Stomach (tissue), 9 donors: ENCODE results near the gene MT1A. TPM values are rescaled to one million over a fixed set of nuclear protein-coding genes. Genes with fewer than 3 reads are reported as not detected.

Experiments used
- DNase-seq, 2 donors: peaks; one replicate each; pipeline versions ENCODE4 v3.0.0 to v3.0.0-alpha.2; 2013 to 2019
- H3K27ac ChIP-seq, 5 donors: fragments of 200-600 bp in 4 of 5; sonication (generic) in 4 of 5; one replicate each; pipeline ENCODE4 v1.5.1; 2013 to 2019; ENCODE audit warnings: mild to moderate bottlenecking in 1 of 5, moderate library complexity in 1 of 5
- H3K27me3 ChIP-seq, 3 donors: fragments of 200-600 bp; sonication (generic); one replicate each; pipeline ENCODE4 v1.5.1; 2017 to 2019; ENCODE audit warnings: mixed run types in 1 of 3
- H3K36me3 ChIP-seq, 4 donors: fragments of 200-600 bp; sonication (generic); 1 replicate in 3 of 4; 2 replicates in 1 of 4; pipeline ENCODE4 v1.5.1; 2016 to 2019
- H3K4me1 ChIP-seq, 4 donors: fragments of 200-600 bp; sonication (generic); one replicate each; pipeline ENCODE4 v1.5.1; 2016 to 2019
- H3K4me3 ChIP-seq, 4 donors: fragments of 200-600 bp; sonication (generic) in 3 of 4; one replicate each; pipeline ENCODE4 v1.5.1; 2016 to 2019; ENCODE audit warnings: mild to moderate bottlenecking in 1 of 4
- H3K9me3 ChIP-seq, 4 donors: fragments of 200-600 bp; sonication (generic); one replicate each; pipeline ENCODE4 v1.5.1; 2016 to 2019
- CTCF ChIP-seq, 7 experiments: fragments of 450-650 bp in 4 of 7; fragments of 200-600 bp in 3 of 7; sonication (generic) in 3 of 7; IDR thresholded peaks; one replicate each; pipeline ENCODE4 v1.5.1; 2016 to 2019; ENCODE audit warnings: antibody characterized with exemption in 7 of 7, control low read depth in 2 of 7, mild to moderate bottlenecking in 1 of 7
- EP300 ChIP-seq: sonication (generic); formaldehyde crosslinking; IDR thresholded peaks from one replicate; pipeline ENCODE4 v1.6.1; 2017; ENCODE audit warnings: antibody characterized with exemption
- POLR2A ChIP-seq, 4 donors: fragments of 450-650 bp; IDR thresholded peaks; one replicate each; pipeline ENCODE4 v1.6.1; 2016; ENCODE audit warnings: antibody characterized with exemption in 4 of 4, control low read depth in 2 of 4, mild to moderate bottlenecking in 1 of 4, moderate library complexity in 1 of 4
- POLR2AphosphoS5 ChIP-seq, 3 donors: sonication (generic); formaldehyde crosslinking; IDR thresholded peaks; one replicate each; pipeline ENCODE4 v1.6.1; 2016; ENCODE audit warnings: antibody characterized with exemption in 3 of 3
- WGBS, 5 donors: extraction: QIAGEN DNeasy Blood & Tissue Kit in 3 of 5; methylation state at CpG; one replicate each; pipeline versions ENCODE4 v1.1.5 to v1.1.7; 2013 to 2018; 5-methylcytosine and 5-hydroxymethylcytosine counted together
- intact Hi-C: fragments of 100-400 bp; cut with DNase I; formaldehyde crosslinking; loops from one replicate; pipeline ENCODE4 v1.15.1; 2023; ENCODE audit warnings: low total_unique reads
- polyA plus RNA-seq, 3 donors: library from polyadenylated mRNA; stranded (reverse); fragments of 200-250 nt; gene quantifications; one replicate each; pipeline ENCODE4 v1.2.3, GENCODE V29; 2013
- total RNA-seq, 5 donors: library from RNA; depleted of rRNA; stranded (reverse); fragments of >200 nt; gene quantifications; one replicate each; pipeline versions ENCODE4 v1.1.0 to v1.2.3, GENCODE V29; 2014 to 2016
- donor health status: healthy with polysubstance abuse.
- donor health status: Bipolar disorder and iron deficiency.
- donor health status: healthy.

MT1A gene
- total and polyA plus RNA-seq, 8 donors = 3.3 to 185 (median 56.7) TPM; not detected in 1

DNA sequence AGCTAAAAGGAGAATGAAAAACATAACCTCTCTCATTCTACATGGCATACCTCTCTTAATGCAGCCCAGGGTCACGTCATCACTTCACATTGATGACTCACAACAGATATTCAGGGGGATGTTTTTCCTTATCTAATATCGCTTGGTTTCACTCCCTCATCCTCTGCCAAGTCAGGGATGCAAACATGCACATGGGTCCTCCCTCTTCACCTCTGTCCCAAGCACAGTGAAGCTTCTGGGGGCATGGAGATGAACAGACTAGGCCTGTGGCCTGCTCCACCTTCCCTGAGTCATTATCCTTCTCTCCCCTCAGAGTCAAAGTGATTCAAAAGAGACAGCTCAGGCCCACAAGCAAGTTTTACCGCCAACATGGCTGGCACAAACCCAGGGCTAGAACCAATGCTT is 32.4 kb upstream of the MT1A start:
- intact Hi-C loops = no loop called here
- Histone ChIP-seq H3K4me1 (peaks cover 28 to 49% (median 42%) of the 10 kb centered on the region in 4 donors), H3K27me3 (peaks cover 0 to 4% (median 0%) of the 10 kb centered on the region in 3 donors), H3K4me3 (no peak overlapping the region), H3K36me3 (no peaks in the 10 kb centered on the region), H3K27ac (peak overlapping the region; percentile 88 to 96 (median 92)), H3K9me3 (no peaks in the 10 kb centered on the region)
- TF ChIP-seq POLR2A (IDR thresholded peaks at IDR 0.05) (no peak), CTCF (IDR thresholded peaks at IDR 0.05) (no peak), POLR2AphosphoS5 (IDR thresholded peaks at IDR 0.05) (no peak), EP300 (no peak)
- DNase-seq = no peak
- WGBS, 5 donors = 66 to 82% (median 70%) methylated on average over 3 of the region's 3 CpGs

GRCh38 chr16:56606476-56607108 is 31.9 kb upstream of the MT1A start:
- Histone ChIP-seq H3K36me3 (no peaks in the 10 kb centered on the region), H3K4me3 (peak overlapping the region in 1 of 4 donors; percentile 14), H3K9me3 (no peaks in the 10 kb centered on the region), H3K27me3 (peaks cover 0 to 2% (median 0%) of the 10 kb centered on the region in 3 donors), H3K4me1 (peaks cover 33 to 54% (median 47%) of the 10 kb centered on the region in 4 donors), H3K27ac (peak overlapping the region; percentile 88 to 96 (median 92))
- peak in 2 of 3 donors; percentile 50 to 55 for TF ChIP-seq POLR2AphosphoS5 (IDR thresholded peaks at IDR 0.05)
- no peak for TF ChIP-seq EP300
- no peak for TF ChIP-seq CTCF (IDR thresholded peaks at IDR 0.05)
- no peak for TF ChIP-seq POLR2A (IDR thresholded peaks at IDR 0.05)
- WGBS, 5 donors = 37 to 55% (median 40%) methylated on average over 8 of the region's 8 CpGs
- DNase-seq = peak in 1 of 2 donors; percentile 64
- intact Hi-C loops = no loop called here

GRCh38 chr16:56607109-56607618 is 31.3 kb upstream of the MT1A start:
- Histone ChIP-seq H3K36me3 (no peaks in the 10 kb centered on the region), H3K9me3 (no peaks in the 10 kb centered on the region), H3K27ac (peak overlapping the region; percentile 88 to 96 (median 92)), H3K4me1 (peaks cover 35 to 57% (median 51%) of the 10 kb centered on the region in 4 donors), H3K27me3 (no peaks in the 10 kb centered on the region), H3K4me3 (peak overlapping the region in 1 of 4 donors; percentile 14)
- 34 to 48% (median 43%) methylated on average over 12 to 14 of the region's 14 CpGs for WGBS, 5 donors
- peak; percentile 82 to 98 (median 95) for TF ChIP-seq POLR2AphosphoS5 (IDR thresholded peaks at IDR 0.05)
- TF ChIP-seq CTCF (IDR thresholded peaks at IDR 0.05) = no peak
- no peak for TF ChIP-seq POLR2A (IDR thresholded peaks at IDR 0.05)
- TF ChIP-seq EP300 = peak; percentile 99
- intact Hi-C loops = no loop called here
- peak; percentile 62 to 85 for DNase-seq

GRCh38 chr16:56607675-56608042 is 30.8 kb upstream of the MT1A start:
- peak overlapping the region; percentile 58 to 78 (median 66) for H3K4me3 ChIP-seq

More at GRCh38 chr16:56607675-56608042, 30.8 kb upstream of the MT1A start:
- Histone ChIP-seq H3K27ac (peak overlapping the region; percentile 88 to 96 (median 92)), H3K36me3 (no peaks in the 10 kb centered on the region), H3K9me3 (no peaks in the 10 kb centered on the region), H3K4me1 (peaks cover 35 to 57% (median 51%) of the 10 kb centered on the region in 4 donors), H3K27me3 (no peaks in the 10 kb centered on the region)
- TF ChIP-seq CTCF (IDR thresholded peaks at IDR 0.05) = no peak
- TF ChIP-seq EP300 = no peak
- TF ChIP-seq POLR2A (IDR thresholded peaks at IDR 0.05) = no peak
- TF ChIP-seq POLR2AphosphoS5 (IDR thresholded peaks at IDR 0.05) = no peak
- intact Hi-C loops = no loop called here
- no peak for DNase-seq
- WGBS, 5 donors = 64 to 80% (median 69%) methylated on average over 2 of the region's 2 CpGs
